Neural cell (in vitro differentiated cells): ENCODE data around the gene ADISSP.

Source experiments
- EP300 ChIP-seq: fragments of 450-650 bp; conservative IDR thresholded peaks from 2 replicates; pipeline ENCODE4 v1.6.1; 2014; ENCODE audit warnings: antibody characterized with exemption, mild to moderate bottlenecking, moderate library complexity; ENCODE audit not compliant: poor library complexity, severe bottlenecking
- EZH2 ChIP-seq: fragments of 200-600, 300-800 bp; shearing (Covaris generic), sonication (generic); IDR thresholded peaks from 2 replicates; pipeline ENCODE4 v1.6.1; 2014; ENCODE audit warnings: antibody characterized with exemption, low read length, borderline replicate concordance, mild to moderate bottlenecking; ENCODE audit not compliant: insufficient read depth, poor library complexity, severe bottlenecking
- MXI1 ChIP-seq: fragments of 450-650 bp; conservative IDR thresholded peaks from 2 replicates; pipeline ENCODE4 v1.6.1; 2014; ENCODE audit warnings: antibody characterized with exemption, mild to moderate bottlenecking; ENCODE audit not compliant: poor library complexity, severe bottlenecking
- POLR2AphosphoS5 ChIP-seq: IDR thresholded peaks from 2 replicates; pipeline ENCODE4 v1.6.1; 2012
- TF ChIP-seq, protein P1 (sequence below): fragments of 450-650 bp; IDR thresholded peaks from 2 replicates; pipeline ENCODE4 v1.5.1; 2014; ENCODE audit warnings: antibody characterized with exemption, mild to moderate bottlenecking, moderate library complexity; ENCODE audit not compliant: poor library complexity, severe bottlenecking

DNA sequence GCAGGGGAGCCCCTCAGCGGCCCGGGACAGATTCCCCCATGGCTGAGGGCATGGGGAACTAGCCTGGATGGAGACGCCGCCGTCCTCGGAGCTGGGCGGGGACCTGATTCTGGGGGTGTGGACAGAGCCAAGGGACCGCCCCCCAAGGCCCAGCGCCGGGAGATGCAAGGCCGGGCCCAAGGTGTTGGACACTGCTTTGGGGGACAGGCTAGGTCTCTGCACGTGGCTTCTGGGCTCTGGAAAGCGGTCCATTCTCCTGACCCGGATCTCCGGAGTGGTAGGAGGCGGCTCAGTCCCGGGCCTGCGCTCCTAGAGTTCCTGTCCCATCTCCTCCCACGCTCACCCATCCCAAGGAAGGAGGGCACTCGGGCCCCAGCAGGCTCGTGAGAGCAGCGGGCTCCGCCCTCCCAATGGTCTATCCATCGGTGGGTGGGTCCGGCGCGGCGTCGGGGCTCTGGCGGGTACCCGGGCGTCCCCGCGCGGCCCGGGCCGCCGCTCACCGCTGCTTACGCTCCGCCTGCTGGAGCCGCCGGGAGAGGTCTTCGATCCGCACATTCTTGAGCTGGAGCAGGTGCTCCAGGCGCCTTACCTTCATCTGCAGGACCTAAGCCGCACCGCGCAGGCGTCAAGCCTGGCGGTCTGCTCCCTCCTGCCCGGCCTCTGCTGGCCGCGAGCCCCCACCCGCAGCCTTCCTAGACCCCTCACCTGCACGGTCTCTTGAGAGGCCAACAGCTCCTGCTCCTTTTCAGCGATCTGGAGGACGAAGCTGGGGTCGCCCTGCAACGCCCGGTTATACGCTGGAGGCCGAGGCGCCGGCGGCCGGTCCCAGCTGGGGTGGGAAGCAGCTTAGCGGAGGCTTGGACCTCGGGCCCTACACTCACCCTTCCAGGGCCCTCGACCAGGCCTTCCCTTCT is 10.4 kb upstream of the ADISSP start:
- TF ChIP-seq, protein P1, sequence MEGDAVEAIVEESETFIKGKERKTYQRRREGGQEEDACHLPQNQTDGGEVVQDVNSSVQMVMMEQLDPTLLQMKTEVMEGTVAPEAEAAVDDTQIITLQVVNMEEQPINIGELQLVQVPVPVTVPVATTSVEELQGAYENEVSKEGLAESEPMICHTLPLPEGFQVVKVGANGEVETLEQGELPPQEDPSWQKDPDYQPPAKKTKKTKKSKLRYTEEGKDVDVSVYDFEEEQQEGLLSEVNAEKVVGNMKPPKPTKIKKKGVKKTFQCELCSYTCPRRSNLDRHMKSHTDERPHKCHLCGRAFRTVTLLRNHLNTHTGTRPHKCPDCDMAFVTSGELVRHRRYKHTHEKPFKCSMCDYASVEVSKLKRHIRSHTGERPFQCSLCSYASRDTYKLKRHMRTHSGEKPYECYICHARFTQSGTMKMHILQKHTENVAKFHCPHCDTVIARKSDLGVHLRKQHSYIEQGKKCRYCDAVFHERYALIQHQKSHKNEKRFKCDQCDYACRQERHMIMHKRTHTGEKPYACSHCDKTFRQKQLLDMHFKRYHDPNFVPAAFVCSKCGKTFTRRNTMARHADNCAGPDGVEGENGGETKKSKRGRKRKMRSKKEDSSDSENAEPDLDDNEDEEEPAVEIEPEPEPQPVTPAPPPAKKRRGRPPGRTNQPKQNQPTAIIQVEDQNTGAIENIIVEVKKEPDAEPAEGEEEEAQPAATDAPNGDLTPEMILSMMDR = no peak
- TF ChIP-seq POLR2AphosphoS5 (no peak), MXI1 (no peak), EP300 (no peak), EZH2 (no peak)
